GM23338 (cell line): Measurements from ENCODE around the gene SLC49A4. TPM values are rescaled to one million over a fixed set of nuclear protein-coding genes. Genes with fewer than 3 reads are reported as not detected.

ENCODE experiments used
- ATAC-seq: fragments of 200-7000 bp; cut with Tn5 transposase; 3 replicates; pipeline ENCODE4 v1.9.1; 2020
- DNase-seq: peaks from one replicate; pipeline ENCODE4 v3.0.0-alpha.2; 2015; ENCODE audit warnings: low spot score
- H2AFZ ChIP-seq: fragments of 200-600 bp; sonication (generic); 2 replicates; pipeline ENCODE4 v1.8.0; 2016; ENCODE audit warnings: antibody characterized with exemption, mild to moderate bottlenecking, moderate library complexity
- H3F3A ChIP-seq: fragments of 200-600 bp; sonication (generic); replicated peaks from 2 replicates; pipeline ENCODE4 v1.8.0; 2017; ENCODE audit warnings: antibody characterized with exemption, mixed run types, low read depth
- H3K27ac ChIP-seq: fragments of 200-600 bp; sonication (generic); 2 replicates; pipeline ENCODE4 v1.6.1; 2016; ENCODE audit warnings: low read depth
- H3K27me3 ChIP-seq: fragments of 200-600 bp; sonication (generic); 2 replicates; pipeline ENCODE4 v1.8.0; 2016; ENCODE audit warnings: mild to moderate bottlenecking, mixed run types, moderate library complexity; ENCODE audit not compliant: insufficient read depth
- H3K36me3 ChIP-seq: fragments of 200-600 bp; sonication (generic); 2 replicates; pipeline ENCODE4 v1.8.0; 2016; ENCODE audit warnings: mild to moderate bottlenecking; ENCODE audit not compliant: insufficient read depth
- H3K4me1 ChIP-seq: fragments of 200-600 bp; sonication (generic); 2 replicates; pipeline ENCODE4 v1.8.0; 2016; ENCODE audit warnings: mild to moderate bottlenecking, moderate library complexity; ENCODE audit not compliant: insufficient read depth
- H3K4me2 ChIP-seq: fragments of 200-600 bp; sonication (generic); 2 replicates; pipeline ENCODE4 v1.7.1; 2017; ENCODE audit warnings: mixed run types
- H3K4me3 ChIP-seq: fragments of 200-600 bp; sonication (generic); 2 replicates; pipeline ENCODE4 v1.6.1; 2016; ENCODE audit warnings: mixed run types
- H3K79me2 ChIP-seq: fragments of 200-600 bp; sonication (generic); replicated peaks from 2 replicates; pipeline ENCODE4 v1.8.0; 2017; ENCODE audit warnings: mild to moderate bottlenecking; ENCODE audit not compliant: insufficient read depth
- H3K9me2 ChIP-seq: fragments of 200-600 bp; sonication (generic); 2 replicates; pipeline ENCODE4 v1.8.0; 2017; ENCODE audit not compliant: insufficient read depth
- H4K20me1 ChIP-seq: fragments of 200-600 bp; sonication (generic); replicated peaks from 2 replicates; pipeline ENCODE4 v1.8.0; 2017; ENCODE audit warnings: mild to moderate bottlenecking; ENCODE audit not compliant: insufficient read depth
- H3K27ac Mint-ChIP-seq: 2 replicates; pipeline ENCODE4 v1.8.0; 2020; ENCODE audit warnings: inconsistent platforms, mild to moderate bottlenecking, moderate library complexity, mixed read lengths
- H3K27me3 Mint-ChIP-seq: 3 replicates; pipeline ENCODE4 v1.8.0; 2022; ENCODE audit warnings: low read depth, mild to moderate bottlenecking, moderate library complexity, mixed read lengths, inconsistent platforms; ENCODE audit not compliant: insufficient read depth, poor library complexity
- H3K36me3 Mint-ChIP-seq: 3 replicates; pipeline ENCODE4 v1.8.0; 2021; ENCODE audit warnings: low read depth, mild to moderate bottlenecking, inconsistent platforms, moderate library complexity, mixed read lengths
- H3K4me1 Mint-ChIP-seq: 3 replicates; pipeline ENCODE4 v1.8.0; 2020; ENCODE audit warnings: mild to moderate bottlenecking, inconsistent platforms, mixed read lengths
- H3K4me3 Mint-ChIP-seq: 3 replicates; pipeline ENCODE4 v1.8.0; 2021; ENCODE audit warnings: moderate library complexity, mild to moderate bottlenecking, inconsistent platforms, mixed read lengths
- H3K9me3 Mint-ChIP-seq: 3 replicates; pipeline ENCODE4 v1.8.0; 2020; ENCODE audit warnings: moderate library complexity, mild to moderate bottlenecking, inconsistent platforms, mixed read lengths
- CREB1 ChIP-seq: fragments of 250-450 bp; sonication (Bioruptor Pico); IDR thresholded peaks from 2 replicates; pipeline ENCODE4 v1.5.0; 2020; ENCODE audit warnings: low read depth, mild to moderate bottlenecking, moderate library complexity
- EZH2phosphoT487 ChIP-seq: fragments of 200-600 bp; sonication (generic); IDR thresholded peaks from one replicate; pipeline ENCODE4 v1.8.1; 2018; ENCODE audit warnings: antibody characterized with exemption; ENCODE audit not compliant: unreplicated experiment
- JUNB ChIP-seq: IDR thresholded peaks from one replicate; pipeline ENCODE4 v1.6.1; 2016; ENCODE audit warnings: antibody characterized with exemption; ENCODE audit not compliant: unreplicated experiment
- NANOG ChIP-seq: IDR thresholded peaks from 2 replicates; pipeline ENCODE4 v1.6.1; 2016; ENCODE audit warnings: antibody characterized with exemption, borderline replicate concordance
- STAT1 ChIP-seq: IDR thresholded peaks from one replicate; pipeline ENCODE4 v1.6.1; 2016; ENCODE audit warnings: antibody characterized with exemption; ENCODE audit not compliant: unreplicated experiment
- ZNF114 ChIP-seq: fragments of 250-450 bp; sonication (Bioruptor Pico); IDR thresholded peaks from 2 replicates; pipeline ENCODE4 v1.5.0; 2020; ENCODE audit warnings: mild to moderate bottlenecking, moderate library complexity
- ZNF331 ChIP-seq: fragments of 250-450 bp; sonication (Bioruptor Pico); IDR thresholded peaks from 2 replicates; pipeline ENCODE4 v1.5.0; 2020; ENCODE audit warnings: low read depth, mild to moderate bottlenecking, moderate library complexity
- polyA plus RNA-seq: library from polyadenylated mRNA; unstranded; fragments of >200 nt; fragmentation: Nextera tagmentation; extraction: Ambion mirVana; gene quantifications from 2 replicates; pipeline ENCODE4 v1.2.1, GENCODE V29; 2016
- total RNA-seq: library from RNA; depleted of rRNA; stranded (reverse); fragments of >200 nt; shearing (Covaris generic); gene quantifications from 2 replicates; pipeline ENCODE4 v1.2.3, GENCODE V29; 2014
- TF ChIP-seq, protein P1 (sequence below), 2 experiments: fragments of 200-600 bp in 1 of 2; sonication (generic) in 1 of 2; conservative IDR thresholded peaks; 2 replicates each; pipeline versions ENCODE4 v1.5.1 to v1.6.1; 2016 to 2017; ENCODE audit warnings: antibody characterized with exemption in 2 of 2, low read depth in 2 of 2, mild to moderate bottlenecking in 2 of 2, moderate library complexity in 1 of 2
- TF ChIP-seq, protein P2 (sequence below): IDR thresholded peaks from 2 replicates; pipeline ENCODE4 v1.6.1; 2016; ENCODE audit warnings: antibody characterized with exemption
- TF ChIP-seq, protein P3 (sequence below): fragments of 250-450 bp; sonication (Bioruptor Pico); IDR thresholded peaks from 2 replicates; pipeline ENCODE4 v1.5.0; 2020; ENCODE audit warnings: mild to moderate bottlenecking, moderate library complexity

SLC49A4 gene
- total and polyA plus RNA-seq, 2 experiments from 2014 or later: 3.7 to 16.8 TPM

DNA sequence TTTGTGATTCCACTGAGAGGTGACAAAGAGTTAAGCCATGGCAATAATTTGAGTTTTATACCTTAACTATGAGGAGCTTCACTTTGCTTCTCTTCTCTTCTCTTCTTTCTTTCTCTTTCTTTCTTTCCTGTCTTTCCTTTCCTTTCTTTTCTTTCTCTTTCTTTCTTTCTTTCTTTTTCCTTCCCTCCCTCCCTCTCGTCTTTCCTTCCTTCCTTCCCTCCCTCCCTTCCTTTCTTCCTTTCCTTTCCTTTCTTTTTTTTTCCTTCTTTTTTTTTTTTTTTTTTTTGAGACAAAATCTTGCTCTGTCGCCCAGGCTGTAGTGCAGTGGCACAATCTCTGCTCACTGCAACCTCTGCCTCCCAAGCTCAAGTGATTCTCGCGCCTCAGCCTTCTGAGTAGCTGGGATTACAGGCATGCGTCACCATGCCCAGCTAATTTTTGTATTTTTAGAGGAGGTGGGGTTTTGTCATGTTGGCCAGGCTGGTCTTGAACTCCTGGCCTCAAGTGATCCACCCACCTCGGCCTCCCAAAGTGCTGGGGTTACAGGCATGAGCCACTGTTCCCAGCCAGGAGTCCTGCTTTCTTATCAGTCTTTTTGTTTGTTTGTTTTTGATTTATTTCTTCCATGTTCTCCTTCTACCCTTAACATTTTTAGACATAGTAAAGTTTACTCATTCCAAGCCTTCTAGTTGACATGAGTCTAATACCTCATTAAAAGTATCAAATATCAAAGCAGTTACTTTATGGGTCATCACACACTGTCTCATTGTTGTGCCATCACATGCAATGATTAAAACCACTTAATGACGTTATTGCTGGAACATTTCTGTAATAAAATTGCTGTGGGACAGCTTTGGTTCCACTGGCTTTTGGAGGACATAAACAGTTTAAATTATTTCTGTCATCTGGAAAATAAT, 29.9 kb downstream of the SLC49A4 start:
- peaks cover 3% of the 10 kb centered on the region for H3K27me3 Mint-ChIP-seq
- H3K4me1 Mint-ChIP-seq: no peaks in the 10 kb centered on the region
- H3K27ac ChIP-seq: no peak overlapping the region
- no peak for ATAC-seq
- no peak overlapping the region for H2AFZ ChIP-seq
- H3K4me2 ChIP-seq: no peak overlapping the region
- no peak overlapping the region for H3K4me3 Mint-ChIP-seq
- H3F3A ChIP-seq: no peaks in the 10 kb centered on the region
- no peaks in the 10 kb centered on the region for H3K4me1 ChIP-seq
- TF ChIP-seq CREB1 (CRISPR knock-in tag): no peak
- no peak for TF ChIP-seq STAT1
- no peak for TF ChIP-seq ZNF331 (CRISPR knock-in tag)
- TF ChIP-seq, protein P1, sequence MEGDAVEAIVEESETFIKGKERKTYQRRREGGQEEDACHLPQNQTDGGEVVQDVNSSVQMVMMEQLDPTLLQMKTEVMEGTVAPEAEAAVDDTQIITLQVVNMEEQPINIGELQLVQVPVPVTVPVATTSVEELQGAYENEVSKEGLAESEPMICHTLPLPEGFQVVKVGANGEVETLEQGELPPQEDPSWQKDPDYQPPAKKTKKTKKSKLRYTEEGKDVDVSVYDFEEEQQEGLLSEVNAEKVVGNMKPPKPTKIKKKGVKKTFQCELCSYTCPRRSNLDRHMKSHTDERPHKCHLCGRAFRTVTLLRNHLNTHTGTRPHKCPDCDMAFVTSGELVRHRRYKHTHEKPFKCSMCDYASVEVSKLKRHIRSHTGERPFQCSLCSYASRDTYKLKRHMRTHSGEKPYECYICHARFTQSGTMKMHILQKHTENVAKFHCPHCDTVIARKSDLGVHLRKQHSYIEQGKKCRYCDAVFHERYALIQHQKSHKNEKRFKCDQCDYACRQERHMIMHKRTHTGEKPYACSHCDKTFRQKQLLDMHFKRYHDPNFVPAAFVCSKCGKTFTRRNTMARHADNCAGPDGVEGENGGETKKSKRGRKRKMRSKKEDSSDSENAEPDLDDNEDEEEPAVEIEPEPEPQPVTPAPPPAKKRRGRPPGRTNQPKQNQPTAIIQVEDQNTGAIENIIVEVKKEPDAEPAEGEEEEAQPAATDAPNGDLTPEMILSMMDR (conservative IDR thresholded peaks at IDR 0.05; ENCODE audit: low read depth in 2 of 2): no peak
- TF ChIP-seq JUNB: no peak
- no peak for TF ChIP-seq NANOG
- DNase-seq: no peak
- H3K27ac Mint-ChIP-seq: no peak overlapping the region
- no peaks in the 10 kb centered on the region for H3K79me2 ChIP-seq
- no peaks in the 10 kb centered on the region for H3K36me3 ChIP-seq
- H3K36me3 Mint-ChIP-seq: 0 out of 3 replicates have a peak, but pooled peaks cover 3% of the 10 kb centered on the region
- no peaks in the 10 kb centered on the region for H3K9me2 ChIP-seq
- H4K20me1 ChIP-seq: no peaks in the 10 kb centered on the region; the same call in 1 of the 2 replicates
- no peaks in the 10 kb centered on the region for H3K27me3 ChIP-seq
- no peak overlapping the region for H3K4me3 ChIP-seq
- no peaks in the 10 kb centered on the region for H3K9me3 Mint-ChIP-seq

DNA sequence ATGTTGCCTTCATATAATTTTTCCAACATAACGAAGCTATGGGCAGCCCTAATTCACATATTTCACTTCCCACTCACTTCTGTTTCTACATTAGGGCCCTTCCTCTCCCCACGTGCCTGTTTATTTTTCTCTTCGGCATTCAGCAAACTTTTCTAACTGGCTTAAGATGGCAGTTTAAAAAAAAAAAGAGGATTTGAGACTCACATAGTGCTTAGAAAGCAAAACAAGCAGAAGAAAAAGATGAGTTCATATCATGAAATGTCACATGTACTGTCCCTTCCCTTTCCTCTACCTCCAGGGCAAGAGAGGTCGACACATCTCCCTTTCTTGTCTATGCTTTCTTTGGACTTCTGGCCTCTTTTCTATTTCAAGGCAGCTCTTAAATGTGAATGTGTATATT, 30.6 kb downstream of the SLC49A4 start:
- Histone ChIP-seq H2AFZ (no peak overlapping the region), H3K79me2 (no peaks in the 10 kb centered on the region), H3K27me3 (no peaks in the 10 kb centered on the region), H3F3A (no peaks in the 10 kb centered on the region), H4K20me1 (no peaks in the 10 kb centered on the region; the same call in 1 of the 2 replicates), H3K4me1 (no peaks in the 10 kb centered on the region), H3K4me3 (no peak overlapping the region), H3K36me3 (no peaks in the 10 kb centered on the region), H3K9me2 (no peaks in the 10 kb centered on the region), H3K27ac (no peak overlapping the region), H3K4me2 (no peak overlapping the region)
- Mint-ChIP-seq H3K27ac (no peak overlapping the region), H3K36me3 (0 out of 3 replicates have a peak, but pooled peaks cover 3% of the 10 kb centered on the region), H3K4me1 (no peaks in the 10 kb centered on the region), H3K4me3 (no peak overlapping the region), H3K9me3 (no peaks in the 10 kb centered on the region), H3K27me3 (peaks cover 3% of the 10 kb centered on the region)
- no peak for ATAC-seq
- no peak for DNase-seq
- TF ChIP-seq ZNF114 (CRISPR knock-in tag): no peak
- TF ChIP-seq EZH2phosphoT487: no peak
- TF ChIP-seq, protein P2, sequence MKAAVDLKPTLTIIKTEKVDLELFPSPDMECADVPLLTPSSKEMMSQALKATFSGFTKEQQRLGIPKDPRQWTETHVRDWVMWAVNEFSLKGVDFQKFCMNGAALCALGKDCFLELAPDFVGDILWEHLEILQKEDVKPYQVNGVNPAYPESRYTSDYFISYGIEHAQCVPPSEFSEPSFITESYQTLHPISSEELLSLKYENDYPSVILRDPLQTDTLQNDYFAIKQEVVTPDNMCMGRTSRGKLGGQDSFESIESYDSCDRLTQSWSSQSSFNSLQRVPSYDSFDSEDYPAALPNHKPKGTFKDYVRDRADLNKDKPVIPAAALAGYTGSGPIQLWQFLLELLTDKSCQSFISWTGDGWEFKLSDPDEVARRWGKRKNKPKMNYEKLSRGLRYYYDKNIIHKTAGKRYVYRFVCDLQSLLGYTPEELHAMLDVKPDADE: no peak
- no peak for TF ChIP-seq ZNF331 (CRISPR knock-in tag)
- TF ChIP-seq, protein P3, sequence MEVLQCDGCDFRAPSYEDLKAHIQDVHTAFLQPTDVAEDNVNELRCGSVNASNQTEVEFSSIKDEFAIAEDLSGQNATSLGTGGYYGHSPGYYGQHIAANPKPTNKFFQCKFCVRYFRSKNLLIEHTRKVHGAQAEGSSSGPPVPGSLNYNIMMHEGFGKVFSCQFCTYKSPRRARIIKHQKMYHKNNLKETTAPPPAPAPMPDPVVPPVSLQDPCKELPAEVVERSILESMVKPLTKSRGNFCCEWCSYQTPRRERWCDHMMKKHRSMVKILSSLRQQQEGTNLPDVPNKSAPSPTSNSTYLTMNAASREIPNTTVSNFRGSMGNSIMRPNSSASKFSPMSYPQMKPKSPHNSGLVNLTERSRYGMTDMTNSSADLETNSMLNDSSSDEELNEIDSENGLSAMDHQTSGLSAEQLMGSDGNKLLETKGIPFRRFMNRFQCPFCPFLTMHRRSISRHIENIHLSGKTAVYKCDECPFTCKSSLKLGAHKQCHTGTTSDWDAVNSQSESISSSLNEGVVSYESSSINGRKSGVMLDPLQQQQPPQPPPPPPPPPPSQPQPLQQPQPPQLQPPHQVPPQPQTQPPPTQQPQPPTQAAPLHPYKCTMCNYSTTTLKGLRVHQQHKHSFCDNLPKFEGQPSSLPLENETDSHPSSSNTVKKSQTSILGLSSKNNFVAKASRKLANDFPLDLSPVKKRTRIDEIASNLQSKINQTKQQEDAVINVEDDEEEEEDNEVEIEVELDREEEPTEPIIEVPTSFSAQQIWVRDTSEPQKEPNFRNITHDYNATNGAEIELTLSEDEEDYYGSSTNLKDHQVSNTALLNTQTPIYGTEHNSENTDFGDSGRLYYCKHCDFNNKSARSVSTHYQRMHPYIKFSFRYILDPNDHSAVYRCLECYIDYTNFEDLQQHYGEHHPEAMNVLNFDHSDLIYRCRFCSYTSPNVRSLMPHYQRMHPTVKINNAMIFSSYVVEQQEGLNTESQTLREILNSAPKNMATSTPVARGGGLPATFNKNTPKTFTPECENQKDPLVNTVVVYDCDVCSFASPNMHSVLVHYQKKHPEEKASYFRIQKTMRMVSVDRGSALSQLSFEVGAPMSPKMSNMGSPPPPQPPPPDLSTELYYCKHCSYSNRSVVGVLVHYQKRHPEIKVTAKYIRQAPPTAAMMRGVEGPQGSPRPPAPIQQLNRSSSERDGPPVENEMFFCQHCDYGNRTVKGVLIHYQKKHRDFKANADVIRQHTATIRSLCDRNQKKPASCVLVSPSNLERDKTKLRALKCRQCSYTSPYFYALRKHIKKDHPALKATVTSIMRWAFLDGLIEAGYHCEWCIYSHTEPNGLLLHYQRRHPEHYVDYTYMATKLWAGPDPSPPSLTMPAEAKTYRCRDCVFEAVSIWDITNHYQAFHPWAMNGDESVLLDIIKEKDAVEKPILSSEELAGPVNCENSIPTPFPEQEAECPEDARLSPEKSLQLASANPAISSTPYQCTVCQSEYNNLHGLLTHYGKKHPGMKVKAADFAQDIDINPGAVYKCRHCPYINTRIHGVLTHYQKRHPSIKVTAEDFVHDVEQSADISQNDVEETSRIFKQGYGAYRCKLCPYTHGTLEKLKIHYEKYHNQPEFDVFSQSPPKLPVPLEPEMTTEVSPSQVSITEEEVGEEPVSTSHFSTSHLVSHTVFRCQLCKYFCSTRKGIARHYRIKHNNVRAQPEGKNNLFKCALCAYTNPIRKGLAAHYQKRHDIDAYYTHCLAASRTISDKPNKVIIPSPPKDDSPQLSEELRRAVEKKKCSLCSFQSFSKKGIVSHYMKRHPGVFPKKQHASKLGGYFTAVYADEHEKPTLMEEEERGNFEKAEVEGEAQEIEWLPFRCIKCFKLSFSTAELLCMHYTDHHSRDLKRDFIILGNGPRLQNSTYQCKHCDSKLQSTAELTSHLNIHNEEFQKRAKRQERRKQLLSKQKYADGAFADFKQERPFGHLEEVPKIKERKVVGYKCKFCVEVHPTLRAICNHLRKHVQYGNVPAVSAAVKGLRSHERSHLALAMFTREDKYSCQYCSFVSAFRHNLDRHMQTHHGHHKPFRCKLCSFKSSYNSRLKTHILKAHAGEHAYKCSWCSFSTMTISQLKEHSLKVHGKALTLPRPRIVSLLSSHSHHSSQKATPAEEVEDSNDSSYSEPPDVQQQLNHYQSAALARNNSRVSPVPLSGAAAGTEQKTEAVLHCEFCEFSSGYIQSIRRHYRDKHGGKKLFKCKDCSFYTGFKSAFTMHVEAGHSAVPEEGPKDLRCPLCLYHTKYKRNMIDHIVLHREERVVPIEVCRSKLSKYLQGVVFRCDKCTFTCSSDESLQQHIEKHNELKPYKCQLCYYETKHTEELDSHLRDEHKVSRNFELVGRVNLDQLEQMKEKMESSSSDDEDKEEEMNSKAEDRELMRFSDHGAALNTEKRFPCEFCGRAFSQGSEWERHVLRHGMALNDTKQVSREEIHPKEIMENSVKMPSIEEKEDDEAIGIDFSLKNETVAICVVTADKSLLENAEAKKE (CRISPR knock-in tag): no peak
- TF ChIP-seq NANOG: no peak
- TF ChIP-seq STAT1: no peak
- TF ChIP-seq JUNB: no peak
